ENCODE data around the gene RBM33.

RBM33 gene

DNA sequence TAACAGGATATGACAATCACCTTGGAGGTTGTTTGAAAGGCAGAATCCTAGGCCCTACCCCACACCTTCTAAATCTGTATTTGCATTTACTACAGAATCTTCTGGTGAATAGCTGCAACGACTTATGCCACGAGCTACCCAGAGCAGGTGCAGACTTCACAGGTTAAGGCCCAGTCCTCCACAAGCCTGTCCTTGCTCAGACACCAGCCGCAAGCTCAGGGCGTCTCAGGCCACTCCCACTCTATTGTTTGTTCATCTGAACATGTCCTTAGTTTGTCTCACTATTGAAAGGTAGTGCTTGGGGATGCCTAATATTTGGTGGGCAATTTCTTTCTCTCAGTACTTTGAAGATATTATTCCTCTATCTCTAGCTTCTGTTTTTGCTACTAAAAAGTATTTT lies 18.9 kb upstream of the RBM33 start:
- TF ChIP-seq, protein P1, sequence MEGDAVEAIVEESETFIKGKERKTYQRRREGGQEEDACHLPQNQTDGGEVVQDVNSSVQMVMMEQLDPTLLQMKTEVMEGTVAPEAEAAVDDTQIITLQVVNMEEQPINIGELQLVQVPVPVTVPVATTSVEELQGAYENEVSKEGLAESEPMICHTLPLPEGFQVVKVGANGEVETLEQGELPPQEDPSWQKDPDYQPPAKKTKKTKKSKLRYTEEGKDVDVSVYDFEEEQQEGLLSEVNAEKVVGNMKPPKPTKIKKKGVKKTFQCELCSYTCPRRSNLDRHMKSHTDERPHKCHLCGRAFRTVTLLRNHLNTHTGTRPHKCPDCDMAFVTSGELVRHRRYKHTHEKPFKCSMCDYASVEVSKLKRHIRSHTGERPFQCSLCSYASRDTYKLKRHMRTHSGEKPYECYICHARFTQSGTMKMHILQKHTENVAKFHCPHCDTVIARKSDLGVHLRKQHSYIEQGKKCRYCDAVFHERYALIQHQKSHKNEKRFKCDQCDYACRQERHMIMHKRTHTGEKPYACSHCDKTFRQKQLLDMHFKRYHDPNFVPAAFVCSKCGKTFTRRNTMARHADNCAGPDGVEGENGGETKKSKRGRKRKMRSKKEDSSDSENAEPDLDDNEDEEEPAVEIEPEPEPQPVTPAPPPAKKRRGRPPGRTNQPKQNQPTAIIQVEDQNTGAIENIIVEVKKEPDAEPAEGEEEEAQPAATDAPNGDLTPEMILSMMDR (IDR thresholded peaks at IDR 0.05; ENCODE audit: insufficient read depth, missing control alignments) = no peak
- no peak for FAIRE-seq
- no peak for DNase-seq (ENCODE audit: insufficient read length, low spot score)

DNA sequence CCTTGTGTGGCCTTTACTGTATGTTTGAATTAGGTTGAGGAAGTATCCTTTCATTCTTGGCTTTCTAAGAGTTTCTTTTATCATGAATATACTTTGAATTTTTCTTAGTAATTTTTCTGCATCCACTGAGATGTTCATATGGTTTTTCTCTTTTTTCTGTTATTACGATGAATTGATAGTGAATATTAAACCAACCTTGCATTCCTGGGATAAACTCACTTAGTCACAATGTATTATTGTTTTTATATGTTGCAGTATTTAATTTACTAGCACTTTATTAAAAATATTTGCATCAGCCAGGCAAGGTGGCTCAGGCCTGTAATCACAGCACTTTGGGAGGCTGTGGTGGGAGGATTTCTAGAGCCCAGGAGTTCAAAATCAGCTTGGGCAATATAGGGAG lies 15.3 kb upstream of the RBM33 start:
- no peak for DNase-seq (ENCODE audit: insufficient read length, low spot score)
- no peak for FAIRE-seq
- TF ChIP-seq, protein P1 (IDR thresholded peaks at IDR 0.05; ENCODE audit: insufficient read depth, missing control alignments) = no peak

DNA sequence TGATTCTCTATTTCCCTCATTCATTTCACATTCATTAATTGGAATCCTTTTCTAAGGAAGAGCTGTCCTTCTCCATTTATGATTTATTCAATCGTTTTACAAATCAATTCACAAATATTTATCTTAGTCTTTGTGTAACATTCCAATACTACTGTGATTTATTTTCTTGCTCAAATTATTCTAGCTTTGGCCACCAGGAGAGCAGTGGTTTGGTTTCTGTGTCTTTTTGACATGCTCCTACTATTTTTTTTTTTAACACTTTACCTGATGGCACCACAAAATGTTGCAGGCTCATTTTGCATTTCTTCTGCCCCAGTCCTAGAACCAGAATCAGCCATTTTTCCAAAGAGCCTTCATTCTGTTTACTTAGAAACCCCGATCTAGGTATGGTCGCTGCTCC lies 13.3 kb upstream of the RBM33 start:
- DNase-seq (ENCODE audit: insufficient read length, low spot score) = no peak
- TF ChIP-seq, protein P1 (IDR thresholded peaks at IDR 0.05; ENCODE audit: insufficient read depth, missing control alignments) = no peak
- FAIRE-seq = no peak

DNA sequence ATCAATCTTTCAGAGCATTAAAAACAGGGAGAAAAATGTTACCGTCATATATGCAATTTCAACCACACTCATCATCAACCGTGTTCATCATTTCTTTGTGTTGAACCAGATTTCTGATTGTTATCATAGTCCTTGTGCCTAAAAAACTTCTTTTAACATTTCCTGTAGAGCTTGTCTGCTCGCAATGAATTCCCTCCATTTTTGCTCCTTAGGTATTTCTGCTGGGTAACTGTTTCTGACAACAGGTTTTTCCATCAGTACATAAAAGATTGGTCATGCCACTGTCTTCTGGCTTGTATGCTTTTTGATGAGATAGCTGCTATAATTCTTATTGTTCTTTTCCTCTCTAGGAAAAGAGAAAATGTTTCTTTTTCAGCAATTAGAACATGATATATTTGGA lies 8.6 kb upstream of the RBM33 start:
- no peak for FAIRE-seq

DNA sequence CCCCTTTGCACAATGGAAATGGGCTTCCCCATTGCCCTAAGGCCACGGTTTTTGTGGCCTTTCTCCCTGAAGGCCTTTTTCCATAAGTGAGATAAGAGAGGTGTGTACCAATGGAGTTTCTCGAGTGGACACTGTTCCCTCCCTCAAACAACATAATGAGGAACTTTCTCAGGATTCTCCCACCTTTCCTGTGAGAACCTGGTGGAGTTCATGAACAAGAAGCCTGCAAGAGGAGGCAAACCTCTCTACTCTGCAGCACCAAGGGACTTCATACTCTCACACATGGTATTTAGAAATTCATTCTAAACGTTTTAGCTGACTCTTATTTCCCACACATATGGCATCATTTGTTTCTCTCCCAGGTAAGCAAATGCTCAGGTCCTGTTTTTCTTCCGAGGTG lies 7.3 kb upstream of the RBM33 start:
- DNase-seq (ENCODE audit: insufficient read length, low spot score) (no peak), FAIRE-seq (no peak)
- TF ChIP-seq, protein P1 (IDR thresholded peaks at IDR 0.05; ENCODE audit: insufficient read depth, missing control alignments) = no peak

More for the DNA sequence above, 8.6 kb upstream of the RBM33 start:
- TF ChIP-seq, protein P1 (IDR thresholded peaks at IDR 0.05; ENCODE audit: insufficient read depth, missing control alignments) = no peak
- DNase-seq (ENCODE audit: insufficient read length, low spot score) = no peak

DNA sequence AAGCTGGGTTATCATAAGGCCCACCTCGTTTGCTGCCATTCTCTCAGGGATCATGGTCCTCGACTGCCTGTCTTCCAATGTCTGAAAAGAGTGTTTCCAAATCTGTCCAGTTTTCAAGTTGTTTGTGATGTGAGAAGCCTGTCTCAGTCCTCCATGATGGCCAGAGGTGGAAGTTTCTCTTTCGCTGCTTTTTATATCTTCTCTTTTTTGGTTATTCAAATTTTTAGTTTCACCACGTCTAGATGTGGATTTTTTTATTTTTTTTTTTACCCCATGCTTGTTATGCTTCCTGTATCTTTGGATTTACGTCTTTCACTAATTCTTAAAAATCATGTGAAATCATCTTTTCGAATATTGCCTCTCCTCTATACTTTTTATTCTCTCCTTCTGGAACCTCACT lies 6.1 kb upstream of the RBM33 start:
- TF ChIP-seq, protein P1 (IDR thresholded peaks at IDR 0.05; ENCODE audit: insufficient read depth, missing control alignments) = no peak
- DNase-seq (ENCODE audit: insufficient read length, low spot score) (no peak), FAIRE-seq (no peak)

DNA sequence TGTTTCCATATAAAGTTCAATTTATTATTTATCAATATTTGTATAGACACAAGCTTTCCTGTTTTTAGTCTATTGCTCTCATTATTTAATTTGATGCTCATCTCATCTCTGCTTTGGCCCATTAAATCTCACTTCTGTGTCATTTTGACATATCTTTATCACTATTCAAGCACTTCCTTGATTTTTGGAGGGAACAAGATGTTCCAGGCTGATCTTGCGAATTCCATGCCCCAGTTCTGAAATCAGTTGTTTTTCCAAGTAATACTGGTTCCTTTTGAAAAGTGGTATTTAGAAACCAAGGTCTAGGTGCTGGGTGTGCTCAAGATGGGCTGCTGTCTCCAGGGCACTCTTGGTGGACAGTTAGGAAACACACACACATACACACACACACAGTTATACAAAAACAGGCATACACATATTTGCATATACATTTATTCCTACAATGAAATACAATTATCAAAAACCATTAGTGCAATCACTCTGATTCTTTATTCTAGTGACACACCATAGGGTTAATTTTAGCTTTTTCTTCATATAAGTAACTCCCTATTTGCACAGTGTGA lies 4.4 kb upstream of the RBM33 start:
- FAIRE-seq = no peak
- TF ChIP-seq, protein P1 (IDR thresholded peaks at IDR 0.05; ENCODE audit: insufficient read depth, missing control alignments) = no peak
- no peak for DNase-seq (ENCODE audit: insufficient read length, low spot score)

Measured in D721Med (cell line).